GM19238 (cell line): ENCODE measurements around the gene PATJ.
"Not testable (repeated sequence)": the region's sequence is repeated elsewhere in the genome, so short reads cannot be mapped to it uniquely, and the experiment has no call there.

ENCODE experiments used
- DNase-seq: peaks from one replicate; pipeline ENCODE4 v3.0.0; 2011; ENCODE audit warnings: low spot score; ENCODE audit not compliant: insufficient read length

Gene PATJ

GRCh38 chr1:61941794-61942193 is 199.5 kb downstream of the PATJ start:
- DNase-seq: no peak

GRCh38 chr1:61942856-61943255 is 200.6 kb downstream of the PATJ start:
- DNase-seq: no peak

GRCh38 chr1:61948685-61949084 is 206.4 kb downstream of the PATJ start:
- not testable (repeated sequence) for DNase-seq

- no peak for DNase-seq
Measured at GRCh38 chr1:61950418-61950817, 208.1 kb downstream of the PATJ start.

GRCh38 chr1:61951731-61952580 is 209.7 kb downstream of the PATJ start:
- DNase-seq: no peak

GRCh38 chr1:61952675-61953074 is 210.4 kb downstream of the PATJ start:
- no peak for DNase-seq

GRCh38 chr1:61953076-61953789 is 211.0 kb downstream of the PATJ start:
- DNase-seq: no peak

GRCh38 chr1:61953790-61954150 is 211.5 kb downstream of the PATJ start:
- no peak for DNase-seq

- DNase-seq: no peak
Measured at GRCh38 chr1:61955261-61955660, 213.0 kb downstream of the PATJ start.

GRCh38 chr1:61956016-61956645 is 213.9 kb downstream of the PATJ start:
- no peak for DNase-seq

- no peak for DNase-seq
Measured at GRCh38 chr1:61956784-61957183, 214.5 kb downstream of the PATJ start.

- no peak for DNase-seq
Measured at GRCh38 chr1:61961009-61961408, 218.7 kb downstream of the PATJ start.

GRCh38 chr1:61962631-61963030 is 220.4 kb downstream of the PATJ start:
- no peak for DNase-seq

GRCh38 chr1:61966450-61967225 is 224.4 kb downstream of the PATJ start:
- DNase-seq: not testable (repeated sequence)

- no peak for DNase-seq
Measured at GRCh38 chr1:61967750-61968149, 225.5 kb downstream of the PATJ start.

GRCh38 chr1:61968869-61969268 is 226.6 kb downstream of the PATJ start:
- no peak for DNase-seq

GRCh38 chr1:61973100-61973837 is 231.0 kb downstream of the PATJ start:
- no peak for DNase-seq

GRCh38 chr1:61975638-61976037 is 233.4 kb downstream of the PATJ start:
- DNase-seq: no peak

- DNase-seq: no peak
Measured at GRCh38 chr1:61976566-61976965, 234.3 kb downstream of the PATJ start.

GRCh38 chr1:61978796-61979195 is 236.5 kb downstream of the PATJ start:
- DNase-seq: no peak

- DNase-seq: no peak
Measured at GRCh38 chr1:61979729-61980128, 237.4 kb downstream of the PATJ start.
